Esophagus (tissue), 2 donors: Measurements from ENCODE around the gene GREB1L. TPM values are rescaled to one million over a fixed set of nuclear protein-coding genes. Genes with fewer than 3 reads are reported as not detected.
"Not testable (repeated sequence)": the region's sequence is repeated elsewhere in the genome, so short reads cannot be mapped to it uniquely, and the experiment has no call there.

ENCODE experiments used
- H3K27ac ChIP-seq, 2 donors: one replicate each; pipeline ENCODE4 v1.5.1; 2013; ENCODE audit warnings: low read depth in 2 of 2, mild to moderate bottlenecking in 2 of 2, inconsistent platforms in 1 of 2, low read length in 1 of 2, moderate library complexity in 1 of 2
- H3K27me3 ChIP-seq, 2 donors: one replicate each; pipeline ENCODE4 v1.6.1; 2013; ENCODE audit warnings: low read length in 2 of 2, control low read depth in 1 of 2, mild to moderate bottlenecking in 1 of 2; ENCODE audit not compliant: insufficient read depth in 2 of 2, control insufficient read depth in 1 of 2
- H3K36me3 ChIP-seq, 2 donors: one replicate each; pipeline ENCODE4 v1.6.1; 2013; ENCODE audit warnings: low read length in 1 of 2; ENCODE audit not compliant: control insufficient read depth in 2 of 2, insufficient read depth in 2 of 2
- H3K4me1 ChIP-seq, 2 donors: one replicate each; pipeline ENCODE4 v1.6.1; 2013; ENCODE audit warnings: low read length in 1 of 2; ENCODE audit not compliant: control insufficient read depth in 2 of 2, insufficient read depth in 2 of 2
- H3K4me3 ChIP-seq, 2 donors: one replicate each; pipeline ENCODE4 v1.5.1; 2013; ENCODE audit warnings: low read length in 2 of 2, mild to moderate bottlenecking in 2 of 2, low read depth in 1 of 2, moderate library complexity in 1 of 2
- H3K9me3 ChIP-seq, 2 donors: one replicate each; pipeline ENCODE4 v1.6.1; 2013; ENCODE audit warnings: mild to moderate bottlenecking in 2 of 2, low read depth in 1 of 2, low read length in 1 of 2, moderate library complexity in 1 of 2; ENCODE audit not compliant: control insufficient read depth in 2 of 2, insufficient read depth in 1 of 2
- WGBS, 2 donors: extraction: QIAGEN DNeasy Blood & Tissue Kit; methylation state at CpG; one replicate each; pipeline ENCODE4 v1.1.7; 2013; 5-methylcytosine and 5-hydroxymethylcytosine counted together
- polyA plus RNA-seq, 2 donors: library from polyadenylated mRNA; stranded (reverse); fragments of 200-250 nt; gene quantifications; one replicate each; pipeline ENCODE4 v1.2.3, GENCODE V29; 2013
- donor health status: healthy with polysubstance abuse.
- donor health status: Bipolar disorder and iron deficiency.

Gene GREB1L
- polyA plus RNA-seq, 2 donors = 0.16 to 0.31 TPM

DNA sequence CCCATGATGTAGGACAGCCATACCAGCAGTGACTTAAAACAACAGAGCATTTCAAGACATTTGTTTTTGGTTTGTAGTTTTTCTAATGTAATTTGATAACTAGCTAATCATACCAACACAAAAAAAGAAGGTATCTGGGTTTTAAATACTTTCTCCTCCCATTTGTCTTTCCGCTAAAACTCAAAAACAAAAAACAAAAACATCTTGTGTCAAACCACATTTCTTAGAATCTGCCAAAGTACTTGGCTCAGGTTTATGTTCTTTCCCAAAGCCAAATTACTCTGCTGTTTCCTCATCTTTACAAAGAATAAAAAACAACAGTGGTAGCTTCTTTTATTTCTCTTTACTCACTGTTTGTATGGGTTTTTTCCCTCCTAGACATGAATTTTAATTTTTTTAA is 71.5 kb downstream of the GREB1L start:
- H3K36me3 ChIP-seq = no peaks in the 10 kb centered on the region
- H3K27me3 ChIP-seq = no peaks in the 10 kb centered on the region
- H3K4me1 ChIP-seq = no peaks in the 10 kb centered on the region
- no peak overlapping the region for H3K4me3 ChIP-seq
- H3K27ac ChIP-seq = no peak overlapping the region
- WGBS, 2 donors = 82 to 89% methylated on average over 1 of the region's 1 CpG
- no peaks in the 10 kb centered on the region for H3K9me3 ChIP-seq

DNA sequence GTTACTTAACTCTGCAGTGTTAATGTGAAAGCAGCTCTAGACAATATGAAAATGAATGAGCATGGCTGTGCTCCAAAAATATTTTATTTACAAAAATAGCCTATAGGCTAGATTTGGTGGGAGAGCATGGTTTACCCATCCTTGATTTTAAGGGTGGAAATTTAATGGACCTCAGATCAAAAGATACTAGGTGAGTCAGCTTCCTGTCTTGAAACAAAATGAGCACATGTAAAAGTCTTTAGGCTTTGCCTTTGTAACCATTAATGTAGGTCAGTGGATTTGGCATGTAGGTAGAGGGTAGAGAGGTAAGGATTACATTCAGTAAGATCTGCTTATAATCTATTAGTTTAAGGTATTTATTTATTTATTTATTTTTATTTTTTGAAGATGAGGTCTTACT is 72.7 kb downstream of the GREB1L start:
- no peak overlapping the region for H3K27ac ChIP-seq
- no peaks in the 10 kb centered on the region for H3K4me1 ChIP-seq
- H3K36me3 ChIP-seq = no peaks in the 10 kb centered on the region
- no peaks in the 10 kb centered on the region for H3K27me3 ChIP-seq
- H3K9me3 ChIP-seq = no peaks in the 10 kb centered on the region
- no peak overlapping the region for H3K4me3 ChIP-seq

DNA sequence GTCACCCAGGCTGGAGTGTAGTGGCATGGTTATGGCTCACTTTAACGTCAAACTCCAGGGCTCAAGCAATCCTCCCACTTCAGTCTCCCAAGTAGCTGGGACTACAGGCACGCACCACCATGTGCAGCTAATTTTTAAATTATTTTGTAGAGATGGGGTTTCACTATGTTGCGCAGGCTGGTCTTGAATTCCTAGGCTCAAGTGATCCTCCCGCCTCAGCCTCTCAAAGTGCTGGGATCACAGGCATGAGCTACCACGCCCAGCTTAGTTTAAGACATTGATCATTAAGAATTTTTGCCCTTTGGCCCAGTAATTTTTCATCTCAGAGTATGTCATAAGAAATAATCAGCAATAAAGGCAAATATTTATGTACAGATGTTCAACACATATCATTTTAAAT is 73.1 kb downstream of the GREB1L start:
- H3K27ac ChIP-seq, H3K4me1 ChIP-seq, H3K36me3 ChIP-seq, H3K9me3 ChIP-seq, H3K27me3 ChIP-seq, H3K4me3 ChIP-seq: not testable (repeated sequence)
- 88 to 89% methylated on average over 5 of the region's 5 CpGs for WGBS, 2 donors

DNA sequence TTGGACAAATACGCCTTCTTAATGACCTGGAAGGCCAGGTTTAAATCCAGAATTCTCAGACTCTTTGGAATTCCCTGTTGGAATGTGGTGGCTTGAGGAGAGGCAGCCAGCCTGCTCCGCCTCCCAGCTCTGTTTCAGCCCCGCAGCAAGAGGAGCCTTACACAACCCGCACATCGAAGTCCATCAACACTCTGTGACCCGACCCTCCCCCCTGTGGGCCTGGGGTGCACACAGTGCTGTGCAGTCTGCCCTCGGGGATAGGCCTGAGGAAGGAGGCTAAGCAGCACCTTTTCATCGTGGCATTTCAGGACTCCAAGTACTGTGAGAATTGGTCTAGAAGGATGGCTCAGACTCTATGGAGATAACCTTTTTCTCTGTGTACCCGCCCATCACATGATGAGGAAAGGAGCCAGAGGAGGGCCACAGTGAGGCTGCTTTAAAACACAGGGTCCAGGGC is 73.7 kb downstream of the GREB1L start:
- Histone ChIP-seq H3K4me1 (no peaks in the 10 kb centered on the region), H3K27ac (no peak overlapping the region), H3K36me3 (no peaks in the 10 kb centered on the region), H3K4me3 (no peak overlapping the region), H3K27me3 (no peaks in the 10 kb centered on the region), H3K9me3 (no peaks in the 10 kb centered on the region)
- 49 to 51% methylated on average over 9 of the region's 9 CpGs for WGBS, 2 donors

DNA sequence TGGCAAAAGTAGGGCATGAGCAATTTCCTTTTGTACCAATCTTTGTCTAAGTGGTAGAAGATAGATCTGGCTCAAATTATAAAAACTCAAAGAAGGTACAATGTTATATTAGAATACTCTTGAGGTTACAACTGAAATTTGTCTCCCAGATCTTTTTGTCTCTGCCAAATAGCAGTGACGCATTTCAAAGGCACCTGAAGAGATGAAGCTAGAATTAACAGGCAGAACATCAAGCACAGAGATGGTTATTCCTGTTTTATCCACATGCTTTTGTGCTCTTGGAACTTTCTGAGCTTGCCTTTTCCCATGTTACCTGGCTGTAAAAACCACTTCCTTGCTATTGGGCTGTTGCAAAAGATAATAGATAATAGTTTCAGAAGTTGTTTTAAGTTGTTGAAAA is 74.3 kb downstream of the GREB1L start:
- Histone ChIP-seq H3K27me3 (no peaks in the 10 kb centered on the region), H3K36me3 (no peaks in the 10 kb centered on the region), H3K4me3 (no peak overlapping the region), H3K9me3 (no peaks in the 10 kb centered on the region), H3K27ac (no peak overlapping the region), H3K4me1 (no peaks in the 10 kb centered on the region)
- WGBS, 2 donors = 72 to 88% methylated on average over 1 of the region's 1 CpG

DNA sequence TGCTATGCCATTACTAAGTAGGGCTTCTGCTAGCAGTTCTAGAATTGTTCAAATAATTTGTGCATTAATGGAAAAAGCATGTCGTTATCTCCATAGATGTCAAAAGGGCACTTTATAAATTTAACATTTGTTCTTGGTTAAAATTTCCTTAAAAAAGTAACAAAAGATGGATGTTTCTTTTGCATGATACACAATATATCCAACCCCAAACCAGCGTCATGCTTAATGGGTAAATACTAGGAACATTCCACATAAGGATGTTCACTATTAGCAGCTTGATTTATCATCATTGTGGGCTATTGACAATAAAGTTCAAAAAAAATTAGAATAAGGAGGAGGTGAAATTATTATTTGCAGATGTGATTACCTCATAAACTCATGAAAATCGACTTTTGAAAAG is 79.7 kb downstream of the GREB1L start:
- Histone ChIP-seq H3K36me3 (no peaks in the 10 kb centered on the region), H3K4me1 (no peaks in the 10 kb centered on the region), H3K27me3 (no peaks in the 10 kb centered on the region), H3K27ac (no peak overlapping the region), H3K4me3 (no peak overlapping the region), H3K9me3 (no peaks in the 10 kb centered on the region)
- WGBS, 2 donors = 69 to 74% methylated on average over 3 of the region's 3 CpGs

DNA sequence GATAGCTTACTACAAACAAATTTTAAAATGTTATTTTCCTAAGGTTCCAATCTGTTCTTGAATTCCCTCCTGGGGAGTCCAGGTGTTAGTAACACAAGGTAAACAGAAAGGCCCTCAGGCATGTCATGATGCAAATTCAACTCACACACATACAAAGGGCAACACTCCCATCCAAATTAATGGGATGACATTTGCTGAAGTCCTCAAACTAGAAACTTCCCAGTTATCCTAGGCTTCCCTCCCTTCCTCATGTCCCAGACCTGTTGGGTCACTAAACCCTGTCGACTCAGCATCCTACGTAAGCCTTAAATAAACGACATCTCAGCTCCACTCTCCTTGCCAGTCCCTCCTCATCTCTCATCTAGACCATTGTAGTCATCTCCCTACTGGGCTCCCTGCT is 85.1 kb downstream of the GREB1L start:
- Histone ChIP-seq H3K36me3 (no peaks in the 10 kb centered on the region), H3K9me3 (no peaks in the 10 kb centered on the region), H3K4me1 (no peaks in the 10 kb centered on the region), H3K4me3 (no peak overlapping the region), H3K27me3 (no peaks in the 10 kb centered on the region), H3K27ac (no peak overlapping the region)
- 51 to 53% methylated on average over 3 of the region's 3 CpGs for WGBS, 2 donors

DNA sequence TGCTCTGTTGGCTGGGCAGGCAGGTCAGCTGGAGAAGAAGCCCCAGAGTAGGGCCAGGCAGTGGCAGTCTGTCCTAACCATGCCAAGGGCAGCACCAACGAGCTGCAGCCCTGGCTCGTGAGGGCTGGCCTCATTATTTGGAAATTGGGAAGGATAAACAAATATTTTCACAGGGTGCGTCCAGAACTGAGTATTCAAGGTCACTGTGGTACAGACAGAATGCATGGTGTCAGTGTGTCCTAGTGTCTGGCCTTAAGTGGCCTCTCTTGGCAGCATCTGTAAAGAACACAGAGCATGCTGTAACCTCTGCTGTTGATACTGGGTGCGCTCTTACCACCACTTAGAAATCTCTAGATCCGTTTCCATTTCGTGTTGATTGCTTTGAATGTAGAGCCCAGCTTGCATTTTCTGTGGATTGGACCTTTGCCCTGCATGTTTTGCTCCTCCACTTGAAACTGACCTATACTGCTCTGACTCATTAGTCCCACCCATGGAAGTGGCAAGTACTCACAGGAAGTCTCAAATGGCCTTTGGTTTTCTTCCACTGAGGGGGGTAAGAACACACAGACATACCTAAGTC is 88.2 kb downstream of the GREB1L start:
- Histone ChIP-seq H3K4me3 (no peak overlapping the region), H3K27me3 (no peaks in the 10 kb centered on the region), H3K27ac (no peak overlapping the region), H3K4me1 (no peaks in the 10 kb centered on the region), H3K9me3 (no peaks in the 10 kb centered on the region), H3K36me3 (no peaks in the 10 kb centered on the region)
- WGBS, 2 donors = 52 to 63% methylated on average over 6 of the region's 6 CpGs

DNA sequence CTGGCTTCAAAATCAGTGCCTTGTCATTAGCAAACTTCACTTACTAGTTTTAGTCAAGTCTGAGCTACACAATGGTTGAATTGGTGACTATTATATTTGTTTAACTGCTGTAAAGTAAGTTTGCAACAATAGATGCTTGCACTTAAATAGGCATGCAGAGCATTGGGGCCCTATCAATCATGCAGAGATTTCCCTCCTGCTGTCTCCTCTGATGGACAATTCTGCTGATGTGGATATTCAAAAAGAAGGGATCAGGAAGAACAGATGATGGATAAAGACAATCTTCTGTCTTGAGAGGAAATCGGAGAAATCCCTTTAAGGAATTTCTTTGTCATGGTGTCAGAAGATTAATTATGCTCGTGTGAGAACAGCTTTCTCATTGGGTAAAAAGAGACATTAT is 89.0 kb downstream of the GREB1L start:
- H3K27ac ChIP-seq = no peak overlapping the region
- H3K27me3 ChIP-seq = no peaks in the 10 kb centered on the region
- no peaks in the 10 kb centered on the region for H3K4me1 ChIP-seq
- no peaks in the 10 kb centered on the region for H3K36me3 ChIP-seq
- WGBS, 2 donors = 27 to 36% methylated on average over 2 of the region's 2 CpGs
- no peaks in the 10 kb centered on the region for H3K9me3 ChIP-seq
- H3K4me3 ChIP-seq = no peak overlapping the region

DNA sequence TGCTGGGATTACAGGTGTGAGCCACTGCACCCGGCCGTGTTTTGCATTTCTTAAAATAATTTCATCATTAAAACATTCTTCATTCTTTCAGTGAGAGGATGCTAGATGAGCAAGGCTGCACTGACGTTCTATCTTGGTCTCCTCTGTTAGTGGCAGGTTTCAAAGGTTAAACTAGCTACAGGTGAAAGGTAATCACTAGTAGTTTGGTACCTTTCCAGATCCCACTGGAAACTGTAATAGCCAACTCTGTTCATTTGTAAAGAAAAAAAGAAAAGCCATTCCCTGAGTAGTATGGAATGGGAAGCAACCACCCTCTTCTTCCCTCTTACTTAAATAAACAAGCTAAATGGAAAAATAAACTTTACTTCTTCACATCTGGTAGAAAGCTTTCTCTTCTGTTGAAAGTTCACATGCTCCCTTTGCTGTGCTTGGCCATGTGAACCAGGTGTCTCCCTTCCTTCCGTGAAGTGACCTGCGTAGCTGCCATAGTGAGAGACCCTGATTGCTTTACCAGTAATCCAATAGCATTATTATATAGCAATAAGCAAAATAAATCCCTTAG is 94.0 kb downstream of the GREB1L start:
- H3K27ac ChIP-seq = no peak overlapping the region
- no peak overlapping the region for H3K4me3 ChIP-seq
- 60 to 61% methylated on average over 5 of the region's 5 CpGs for WGBS, 2 donors
- H3K4me1 ChIP-seq = no peaks in the 10 kb centered on the region
- no peaks in the 10 kb centered on the region for H3K27me3 ChIP-seq
- H3K9me3 ChIP-seq = no peaks in the 10 kb centered on the region
- no peaks in the 10 kb centered on the region for H3K36me3 ChIP-seq
